Measurements from ENCODE around the gene PAK6. TPM values are rescaled to one million over a fixed set of nuclear protein-coding genes. Genes with fewer than 3 reads are reported as not detected.

The PAK6 gene
- total and polyA plus RNA-seq, 9 of the 15 experiments (the other 6 are each of a cell fraction or from before 2014, with no cell fraction given) = 0.03 to 0.74 (median 0.16) TPM; not detected in 2

DNA sequence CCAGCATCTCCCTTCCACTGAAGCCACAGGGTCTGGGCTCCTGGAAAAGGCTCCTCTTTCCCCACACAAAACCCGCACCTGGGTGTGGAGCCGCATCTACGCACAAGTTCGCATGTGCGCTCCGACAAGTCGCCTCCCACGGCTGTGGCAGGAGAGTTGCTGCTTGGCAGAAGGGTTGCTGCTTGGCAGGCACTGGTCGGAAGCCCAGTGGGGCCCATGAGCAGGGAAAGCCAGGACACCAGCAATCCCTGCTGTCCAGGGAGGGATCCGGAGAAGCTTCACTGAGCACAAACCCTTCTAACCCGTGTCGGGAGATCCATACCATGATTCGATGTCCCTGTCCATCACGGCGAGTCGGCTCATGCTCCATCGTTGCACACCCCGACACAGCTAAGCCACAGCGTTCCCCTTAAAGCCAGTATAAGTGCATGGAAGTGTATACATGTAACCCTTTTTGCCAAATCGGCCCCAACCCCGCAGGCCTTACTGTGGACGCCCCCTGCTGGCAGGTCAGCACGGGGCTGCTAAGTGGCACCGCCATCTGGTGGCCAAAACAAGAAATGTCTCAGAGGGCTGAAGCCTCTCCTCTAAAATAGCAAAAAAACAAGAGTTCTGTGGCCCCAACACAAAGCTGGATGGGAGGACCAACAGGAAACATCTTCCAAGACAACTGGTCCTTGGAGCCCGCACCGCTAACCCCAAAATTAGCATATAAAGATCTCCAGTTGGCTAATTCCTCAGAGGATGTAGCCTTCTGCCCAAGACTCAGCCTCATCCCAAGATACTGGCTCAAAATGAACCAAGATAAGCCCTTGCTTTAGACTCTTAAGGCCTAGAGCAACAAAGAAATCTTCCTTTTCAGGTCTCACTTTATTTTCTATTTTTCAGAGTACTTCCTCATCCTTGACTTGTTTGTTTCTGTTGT lies 35.7 kb downstream of the PAK6 start (continued):
- TF ChIP-seq MBD1 (CRISPR knock-in tag; IDR thresholded peaks at IDR 0.05) (peak; percentile 81; the same call in 1 of the 2 replicates), SMC3 (conservative IDR thresholded peaks at IDR 0.05; ENCODE audit: insufficient read depth, low read depth, low read length) (peak; percentile 100), ZNF175 (CRISPR knock-in tag; IDR thresholded peaks at IDR 0.05; ENCODE audit: low read depth) (no peak), SNAPC5 (CRISPR knock-in tag; IDR thresholded peaks at IDR 0.05) (no peak), MLLT1 (IDR thresholded peaks at IDR 0.05) (peak in 1 of 2 experiments; percentile 98; a peak in 2 of 4 replicates), RBBP5 (IDR thresholded peaks at IDR 0.05; ENCODE audit: borderline replicate concordance, insufficient read depth, low read length, poor library complexity, severe bottlenecking) (no peak), PTBP1 (IDR thresholded peaks at IDR 0.05; ENCODE audit: low read depth, low read length) (no peak), NFATC3 (IDR thresholded peaks at IDR 0.05) (no peak), ZBTB26 (CRISPR knock-in tag; IDR thresholded peaks at IDR 0.05) (no peak), BCOR (IDR thresholded peaks at IDR 0.05) (no peak), ARHGAP35 (IDR thresholded peaks at IDR 0.05; ENCODE audit: partially characterized antibody) (no peak), NEUROD1 (IDR thresholded peaks at IDR 0.05; ENCODE audit: borderline replicate concordance, low read depth, low read length, partially characterized antibody) (peak; percentile 40), ILF3 (IDR thresholded peaks at IDR 0.05; ENCODE audit: borderline replicate concordance) (no peak), ZNF3 (CRISPR knock-in tag; IDR thresholded peaks at IDR 0.05) (no peak), TBL1XR1 (IDR thresholded peaks at IDR 0.05; ENCODE audit: low read length in 2 of 2) (0 out of 4 replicates have a peak, but pooled peaks of 1 of the 2 experiments have one; percentile 80), MTA3 (IDR thresholded peaks at IDR 0.05; ENCODE audit: borderline replicate concordance) (peak; percentile 24; the same call in 1 of the 2 replicates), KLF13 (tag; IDR thresholded peaks at IDR 0.05; ENCODE audit: borderline replicate concordance, low read depth) (no peak; the same call in 1 of the 2 replicates), STAG1 (CRISPR knock-in tag; IDR thresholded peaks at IDR 0.05; ENCODE audit: borderline replicate concordance) (peak; percentile 92; the same call in 1 of the 2 replicates), POLR2AphosphoS5 (IDR thresholded peaks at IDR 0.05; ENCODE audit: control insufficient read depth, insufficient read depth, low read depth, low read length) (no peak), PTRF (tag; IDR thresholded peaks at IDR 0.05) (no peak)
- TF ChIP-seq, protein P1, sequence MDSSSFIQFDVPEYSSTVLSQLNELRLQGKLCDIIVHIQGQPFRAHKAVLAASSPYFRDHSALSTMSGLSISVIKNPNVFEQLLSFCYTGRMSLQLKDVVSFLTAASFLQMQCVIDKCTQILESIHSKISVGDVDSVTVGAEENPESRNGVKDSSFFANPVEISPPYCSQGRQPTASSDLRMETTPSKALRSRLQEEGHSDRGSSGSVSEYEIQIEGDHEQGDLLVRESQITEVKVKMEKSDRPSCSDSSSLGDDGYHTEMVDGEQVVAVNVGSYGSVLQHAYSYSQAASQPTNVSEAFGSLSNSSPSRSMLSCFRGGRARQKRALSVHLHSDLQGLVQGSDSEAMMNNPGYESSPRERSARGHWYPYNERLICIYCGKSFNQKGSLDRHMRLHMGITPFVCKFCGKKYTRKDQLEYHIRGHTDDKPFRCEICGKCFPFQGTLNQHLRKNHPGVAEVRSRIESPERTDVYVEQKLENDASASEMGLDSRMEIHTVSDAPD (CRISPR knock-in tag; IDR thresholded peaks at IDR 0.05) = no peak

All from K562 (cell line).